Stimulated activated CD8-positive, alpha-beta memory T cell treated with anti-CD3 and anti-CD28 coated beads, Interleukin-7, amount 100 ng/mL, for 48 hours (primary cell): ENCODE results near the gene PRAMEF8.
"Not testable (repeated sequence)": the region's sequence is repeated elsewhere in the genome, so short reads cannot be mapped to it uniquely, and the experiment has no call there.

ENCODE experiments used
- DNase-seq, 2 donors: peaks; one replicate each; pipeline ENCODE4 v3.0.0-alpha.2; 2020; ENCODE audit warnings: low read depth in 1 of 2; ENCODE audit errors: extremely low read depth in 1 of 2

The PRAMEF8 gene

GRCh38 chr1:13285037-13285436 is at the start of gene PRAMEF8:
Gene PRAMEF8 (minus strand): TSS chr1:13285137. CDS start chr1:13284091, 1,046 bp downstream.
- DNase-seq, result not testable (repeated sequence)

DNA sequence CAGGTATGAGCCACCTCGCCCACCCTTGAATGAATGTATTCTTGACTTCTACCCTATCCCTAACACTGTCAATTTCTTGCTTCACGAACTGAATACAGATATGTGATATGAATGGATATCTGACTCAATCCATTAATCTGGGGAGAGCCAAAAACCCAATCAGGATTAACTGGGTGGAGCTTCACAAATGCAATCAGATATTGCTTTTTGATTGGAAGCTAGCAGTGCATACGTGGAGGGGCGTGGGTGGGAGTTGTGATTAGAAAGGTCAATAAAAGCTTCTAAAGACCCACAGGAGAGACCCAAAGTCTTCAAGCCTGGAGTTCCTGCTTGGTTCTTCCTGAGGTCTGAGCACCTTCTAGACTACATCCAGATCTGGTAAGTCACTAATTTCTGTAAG is 30.3 kb upstream of the PRAMEF8 start, which contains the start of gene PRAMEF15:
PRAMEF15 (plus strand) TSS at position 301 of the 400 bp plus-strand sequence. CDS start 2,827 bp downstream, outside the sequence.
- not testable (repeated sequence) for DNase-seq

DNA sequence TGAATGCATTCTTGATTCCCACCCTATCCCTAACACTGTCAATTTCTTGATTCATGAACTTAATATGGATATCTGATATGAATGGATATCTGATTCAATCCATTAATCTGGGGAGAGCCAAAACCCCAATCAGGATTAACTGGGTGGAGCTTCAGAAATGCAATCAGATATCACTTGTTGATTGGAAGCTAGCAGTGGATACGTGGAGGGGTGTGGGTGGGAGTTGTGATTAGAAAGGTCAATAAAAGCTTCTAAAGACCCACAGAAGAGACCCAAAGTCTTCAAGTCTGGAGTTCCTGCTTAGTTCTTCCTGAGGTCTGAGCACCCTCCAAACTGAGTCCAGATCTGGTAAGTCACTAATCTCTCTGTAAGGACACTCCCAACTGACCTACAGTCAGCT is 18.3 kb upstream of the PRAMEF8 start, which contains the start of gene PRAMEF33:
PRAMEF33 (plus strand) TSS at position 301 of the 400 bp plus-strand sequence. CDS start 2,416 bp downstream, outside the sequence.
- DNase-seq, result not testable (repeated sequence)

- not testable (repeated sequence) for DNase-seq
Measured at GRCh38 chr1:13302197-13302596, 17.3 kb upstream of the PRAMEF8 start.

GRCh38 chr1:13298699-13299098 is 13.8 kb upstream of the PRAMEF8 start:
- not testable (repeated sequence) for DNase-seq

DNA sequence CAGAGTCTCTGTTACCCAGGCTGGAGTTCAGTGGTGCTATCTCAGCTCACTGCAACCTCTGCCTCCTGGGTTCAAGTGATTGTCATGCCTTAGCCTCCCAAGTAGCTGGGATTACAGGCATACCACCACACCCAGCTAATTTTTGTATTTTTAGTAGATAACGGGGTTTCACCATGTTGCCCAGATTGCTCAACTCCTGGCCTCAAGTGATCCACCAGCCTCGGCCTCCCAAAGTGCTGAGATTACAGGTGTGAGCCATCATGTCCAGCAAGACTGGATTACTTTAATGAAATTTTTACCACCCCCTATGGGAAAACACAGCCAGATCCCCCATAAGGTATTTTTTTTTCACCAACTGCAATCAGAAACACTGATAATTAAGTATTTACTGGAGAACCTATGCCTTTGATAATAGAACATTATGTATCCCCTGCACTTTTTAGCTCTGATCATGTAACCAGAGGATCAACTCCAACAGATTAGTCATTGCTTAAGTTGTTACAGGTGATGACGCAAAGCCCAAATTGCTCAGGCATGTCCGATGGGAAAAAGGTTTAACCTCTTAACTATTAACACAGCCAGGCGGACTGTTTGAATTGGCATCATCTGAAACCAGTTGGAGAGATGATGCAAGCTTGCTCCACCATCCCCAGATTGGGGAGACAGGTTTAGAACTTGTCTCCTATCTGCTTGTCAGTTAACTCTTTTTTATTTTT is 12.4 kb upstream of the PRAMEF8 start:
- not testable (repeated sequence) for DNase-seq

DNA sequence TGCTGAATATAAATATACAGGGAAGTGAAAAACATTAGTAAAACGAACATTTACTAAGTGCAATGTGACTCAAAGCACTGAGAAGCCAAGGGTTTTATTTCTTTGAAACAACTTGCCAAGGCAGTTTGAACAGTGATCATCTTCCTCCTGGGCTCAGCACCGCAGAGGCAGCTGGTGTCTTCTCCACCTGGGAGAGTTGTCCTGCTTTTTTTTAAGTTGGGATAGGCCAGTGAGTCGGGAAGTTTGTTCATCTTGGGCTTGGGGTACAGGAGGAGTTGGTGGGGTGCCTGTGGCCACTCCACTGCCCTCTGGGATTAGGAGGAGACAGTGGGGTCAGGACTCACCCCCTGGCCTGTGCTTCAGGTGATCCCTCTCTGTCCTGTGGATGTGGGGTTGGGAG is 4.1 kb upstream of the PRAMEF8 start:
- DNase-seq, result not testable (repeated sequence)

DNA sequence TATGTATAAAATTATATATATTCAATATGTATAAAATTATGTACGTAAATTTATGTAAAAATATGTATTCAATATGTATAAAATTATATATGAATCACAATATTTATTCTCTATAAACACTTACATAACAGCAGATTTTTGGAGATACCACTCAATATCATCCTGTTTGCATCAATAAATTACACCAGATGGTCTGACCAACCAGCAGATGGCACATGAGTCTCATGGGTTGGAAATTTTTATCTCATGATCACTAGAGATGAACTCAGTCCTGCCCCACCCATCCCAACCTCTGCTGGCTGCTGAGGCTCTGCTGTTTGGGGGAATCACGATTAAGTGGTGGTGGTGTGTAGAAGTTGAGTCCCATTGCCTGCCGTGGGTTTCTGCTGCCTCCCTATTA is 5.3 kb downstream of the PRAMEF8 start:
- not testable (repeated sequence) for DNase-seq

DNA sequence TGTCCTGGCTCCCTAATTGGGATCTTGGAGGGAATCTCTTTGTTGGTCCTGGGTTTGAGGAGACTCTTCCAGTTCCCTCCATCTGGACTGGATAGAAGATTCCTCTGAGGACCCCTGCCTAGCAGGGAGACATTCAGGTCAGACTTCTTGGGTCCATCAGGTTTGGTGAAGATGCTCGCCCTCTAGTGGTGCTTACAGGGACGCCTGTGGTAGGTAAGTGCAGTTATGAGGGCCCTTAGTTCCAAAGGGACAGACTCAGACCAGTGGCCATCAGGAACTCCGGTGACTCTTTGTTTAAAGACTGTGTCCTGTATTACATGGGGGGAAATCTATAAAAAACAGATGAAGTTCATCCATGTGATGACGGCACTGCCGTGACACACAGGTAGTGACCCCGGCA is 7.9 kb downstream of the PRAMEF8 start:
- not testable (repeated sequence) for DNase-seq

- DNase-seq, result not testable (repeated sequence)
Measured at GRCh38 chr1:13265124-13265523, 19.8 kb downstream of the PRAMEF8 start.

DNA sequence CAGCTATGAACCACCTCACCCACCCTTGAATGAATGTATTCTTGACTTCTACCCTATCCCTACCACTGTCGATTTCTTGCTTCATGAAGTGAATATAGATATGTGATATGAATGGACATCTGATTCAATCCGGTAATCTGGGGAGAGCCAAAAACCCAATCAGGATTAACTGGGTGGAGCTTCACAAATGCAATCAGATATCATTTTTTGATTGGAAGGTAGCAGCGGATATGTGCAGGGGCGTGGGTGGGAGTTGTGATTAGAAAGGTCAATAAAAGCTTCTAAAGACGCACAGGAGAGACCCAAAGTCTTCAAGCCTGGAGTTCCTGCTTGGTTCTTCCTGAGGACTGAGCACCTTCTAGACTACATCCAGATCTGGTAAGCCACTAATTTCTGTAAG is 31.0 kb downstream of the PRAMEF8 start, which contains the start of gene PRAMEF5:
PRAMEF5 (plus strand) TSS at position 301 of the 400 bp plus-strand sequence. CDS start 5,071 bp downstream, outside the sequence.
- DNase-seq, result not testable (repeated sequence)

GRCh38 chr1:13247122-13247521 is 37.8 kb downstream of the PRAMEF8 start:
- not testable (repeated sequence) for DNase-seq

DNA sequence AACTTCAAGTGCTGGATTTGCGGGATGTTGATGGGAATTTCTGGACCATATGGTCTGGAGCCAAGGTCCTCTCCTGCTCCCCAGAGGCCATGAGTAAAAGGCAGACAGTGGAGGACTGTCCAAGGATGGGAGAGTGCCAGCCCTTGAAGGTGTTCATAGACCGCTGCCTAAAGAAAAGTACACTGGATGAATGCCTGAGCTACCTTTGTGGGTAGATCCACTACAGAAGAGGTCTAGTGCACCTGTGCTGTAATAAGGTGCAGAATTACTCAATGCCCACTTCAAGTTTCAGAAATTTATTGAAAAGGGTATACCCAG is 38.4 kb downstream of the PRAMEF8 start:
- DNase-seq, result not testable (repeated sequence)

- DNase-seq, result not testable (repeated sequence)
Measured at GRCh38 chr1:13245841-13246553, 38.9 kb downstream of the PRAMEF8 start.

DNA sequence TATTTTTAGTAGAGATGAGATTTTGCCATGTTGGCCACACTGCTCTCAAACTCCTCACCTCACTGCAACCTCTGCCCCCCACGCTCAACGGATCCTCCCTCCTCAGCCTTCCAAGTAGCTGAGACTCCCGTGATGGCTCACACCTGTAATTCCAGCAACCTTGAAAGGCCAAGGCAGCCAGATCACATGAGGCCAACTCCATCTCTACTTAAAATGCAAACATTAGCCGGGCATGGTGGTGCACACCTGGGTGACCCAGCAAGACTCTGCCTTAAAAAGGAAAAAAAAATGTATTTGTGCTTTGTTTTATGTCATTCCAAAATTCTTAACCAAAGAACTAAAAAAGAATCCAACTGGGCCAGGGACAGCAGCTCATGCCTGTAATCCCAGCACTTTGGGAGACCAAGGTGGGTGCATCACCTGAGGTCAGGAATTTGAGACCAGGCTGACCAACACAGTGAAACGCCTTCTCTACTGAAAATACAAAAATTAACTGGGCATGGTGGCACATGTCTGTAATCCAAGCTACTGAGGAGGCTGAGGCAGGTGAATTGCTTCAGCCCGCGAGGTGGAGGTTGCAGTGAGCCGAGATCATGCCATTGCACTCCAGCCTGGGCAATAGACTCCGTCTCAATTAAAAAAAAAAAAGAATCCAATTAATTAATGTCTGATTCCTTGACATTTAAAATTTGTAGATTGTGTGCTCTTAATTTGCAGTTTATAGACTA is 41.2 kb downstream of the PRAMEF8 start:
- not testable (repeated sequence) for DNase-seq

GRCh38 chr1:13239633-13240032 is 45.3 kb downstream of the PRAMEF8 start:
- DNase-seq, result not testable (repeated sequence)

DNA sequence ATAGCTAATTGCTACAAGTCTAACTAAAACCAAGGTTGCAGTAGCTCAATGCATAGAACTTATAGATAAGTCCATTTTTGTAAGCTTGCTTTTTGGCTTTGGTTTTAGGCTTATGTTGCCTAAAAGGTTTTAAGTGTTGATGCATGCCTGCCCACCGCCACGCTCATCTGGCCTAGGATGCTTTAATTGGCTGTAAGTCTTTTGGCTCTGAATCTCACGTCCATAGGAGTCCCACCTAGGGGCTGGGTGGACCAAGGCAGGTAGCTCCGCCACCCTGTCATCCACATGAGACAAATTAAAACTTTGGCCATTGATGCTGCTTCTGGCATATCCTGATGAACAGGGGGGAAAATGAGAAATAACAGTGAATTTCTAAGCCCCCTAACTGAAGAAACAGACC is 47.4 kb downstream of the PRAMEF8 start:
- not testable (repeated sequence) for DNase-seq

- DNase-seq, result not testable (repeated sequence)
Measured at GRCh38 chr1:13234057-13234456, 50.9 kb downstream of the PRAMEF8 start.

GRCh38 chr1:13232056-13232455 is 52.9 kb downstream of the PRAMEF8 start:
- DNase-seq, result not testable (repeated sequence)
